ENCODE measurements around the gene GALNT12.

The GALNT12 gene

DNA sequence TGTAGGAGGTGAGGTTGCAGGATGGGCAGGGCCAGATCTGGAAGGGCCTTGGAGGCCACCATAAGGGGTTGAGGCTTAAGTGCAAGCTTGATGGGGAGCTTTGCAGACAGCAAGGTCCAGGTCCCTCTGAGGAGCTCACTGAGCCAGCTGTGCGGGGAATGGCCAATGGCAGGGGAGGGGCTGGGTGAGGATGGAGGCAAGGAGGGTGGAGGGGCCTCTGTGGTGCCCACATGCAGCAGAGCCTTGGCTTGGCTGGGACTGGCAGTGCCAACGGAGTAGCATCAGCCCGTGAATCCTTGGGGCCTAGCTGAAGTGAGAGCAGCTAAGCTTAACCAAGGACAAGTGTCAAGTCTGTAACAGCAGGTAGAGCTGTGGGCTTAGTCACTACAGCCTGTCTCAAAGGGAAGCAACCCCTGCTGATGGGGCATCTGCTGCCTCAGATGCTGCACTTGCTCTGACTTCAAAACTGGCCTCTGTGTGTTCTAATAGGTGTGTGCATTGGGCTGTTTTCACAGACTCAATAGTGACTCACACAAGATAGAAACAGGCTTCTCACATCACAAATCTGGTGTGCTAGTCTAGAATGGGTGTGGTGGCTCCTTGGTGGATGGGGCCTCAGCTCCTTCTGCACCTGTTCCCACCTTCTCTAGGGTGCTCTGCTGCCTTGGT is 16.3 kb downstream of the GALNT12 start:
- Histone ChIP-seq H3K4me1 (ENCODE audit: insufficient read depth, low read length) (no peaks in the 10 kb centered on the region), H3K9ac (ENCODE audit: low read depth, low read length) (no peak overlapping the region), H3K9me3 (ENCODE audit: control insufficient read depth, insufficient read depth, low read length) (no peaks in the 10 kb centered on the region), H3K36me3 (ENCODE audit: insufficient read depth, low read length) (no peaks in the 10 kb centered on the region)

DNA sequence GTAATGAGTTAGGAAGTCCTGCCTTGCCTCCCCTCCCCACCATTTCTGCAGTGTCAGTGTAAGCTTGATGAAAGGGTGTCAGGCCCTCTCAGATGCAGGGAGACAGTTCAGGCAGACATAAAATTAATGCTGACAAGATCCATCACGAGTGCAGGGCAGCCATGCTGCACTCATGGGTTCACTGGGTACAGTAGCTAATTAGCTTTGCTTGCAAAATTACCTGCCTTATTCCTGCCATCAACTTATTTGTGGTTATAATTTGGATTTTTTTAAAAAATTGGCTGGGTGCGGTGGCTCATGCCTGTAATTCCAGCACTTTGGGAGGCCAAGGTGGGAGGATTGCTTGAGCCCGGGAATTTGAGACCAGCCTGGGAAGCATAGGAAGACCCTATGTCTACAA is 17.9 kb downstream of the GALNT12 start:
- H3K9me3 ChIP-seq (ENCODE audit: control insufficient read depth, insufficient read depth, low read length): no peaks in the 10 kb centered on the region
- H3K9ac ChIP-seq (ENCODE audit: low read depth, low read length): no peak overlapping the region
- H3K4me1 ChIP-seq (ENCODE audit: insufficient read depth, low read length): no peaks in the 10 kb centered on the region
- H3K36me3 ChIP-seq (ENCODE audit: insufficient read depth, low read length): no peaks in the 10 kb centered on the region

- H3K36me3 ChIP-seq (ENCODE audit: insufficient read depth, low read length): no peaks in the 10 kb centered on the region
- H3K9ac ChIP-seq (ENCODE audit: low read depth, low read length): no peak overlapping the region
- H3K4me1 ChIP-seq (ENCODE audit: insufficient read depth, low read length): no peaks in the 10 kb centered on the region
- H3K9me3 ChIP-seq (ENCODE audit: control insufficient read depth, insufficient read depth, low read length): no peaks in the 10 kb centered on the region
Measured at GRCh38 chr9:98826716-98827115, 19.2 kb downstream of the GALNT12 start.

DNA sequence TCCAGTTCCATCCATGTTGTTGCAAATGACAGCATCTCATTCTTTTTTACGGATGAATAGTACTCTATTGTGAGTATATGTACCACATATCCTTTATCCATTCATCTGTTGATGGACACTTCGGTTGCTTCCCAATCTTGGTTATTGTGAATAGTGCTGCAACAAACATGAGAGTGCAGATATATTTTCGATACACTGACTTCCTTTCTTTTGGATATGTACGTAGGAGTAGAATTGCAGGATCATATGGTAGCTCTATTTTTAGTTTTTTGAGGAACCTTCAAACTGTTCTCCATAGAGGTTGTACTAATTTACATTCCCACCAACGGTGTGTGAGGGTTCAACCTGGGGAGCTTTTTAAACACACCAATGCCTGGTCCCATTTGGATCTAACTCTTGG is 22.3 kb downstream of the GALNT12 start:
- H3K9ac ChIP-seq (ENCODE audit: low read depth, low read length): no peak overlapping the region
- no peaks in the 10 kb centered on the region for H3K4me1 ChIP-seq (ENCODE audit: insufficient read depth, low read length)
- no peaks in the 10 kb centered on the region for H3K36me3 ChIP-seq (ENCODE audit: insufficient read depth, low read length)
- no peaks in the 10 kb centered on the region for H3K9me3 ChIP-seq (ENCODE audit: control insufficient read depth, insufficient read depth, low read length)

- Histone ChIP-seq H3K9me3 (ENCODE audit: control insufficient read depth, insufficient read depth, low read length) (no peaks in the 10 kb centered on the region), H3K4me1 (ENCODE audit: insufficient read depth, low read length) (no peaks in the 10 kb centered on the region), H3K36me3 (ENCODE audit: insufficient read depth, low read length) (no peaks in the 10 kb centered on the region), H3K9ac (ENCODE audit: low read depth, low read length) (no peak overlapping the region)
Measured at GRCh38 chr9:98830554-98830953, 23.1 kb downstream of the GALNT12 start.

DNA sequence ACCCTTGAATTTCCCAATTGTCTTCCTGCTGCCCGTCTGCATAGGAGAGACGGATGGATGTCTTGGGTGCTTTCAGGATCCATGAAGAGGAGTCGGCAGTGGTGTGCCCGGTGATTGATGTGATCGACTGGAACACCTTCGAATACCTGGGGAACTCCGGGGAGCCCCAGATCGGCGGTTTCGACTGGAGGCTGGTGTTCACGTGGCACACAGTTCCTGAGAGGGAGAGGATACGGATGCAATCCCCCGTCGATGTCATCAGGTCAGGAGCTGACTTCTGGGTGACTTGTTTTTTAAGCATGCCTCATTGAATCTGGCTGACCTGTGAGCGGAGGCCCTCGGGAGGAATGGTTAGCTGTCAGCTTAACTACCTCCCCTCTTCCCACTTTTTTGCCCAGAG is 24.2 kb downstream of the GALNT12 start:
- H3K36me3 ChIP-seq (ENCODE audit: insufficient read depth, low read length): no peaks in the 10 kb centered on the region
- no peak overlapping the region for H3K9ac ChIP-seq (ENCODE audit: low read depth, low read length)
- H3K4me1 ChIP-seq (ENCODE audit: insufficient read depth, low read length): no peaks in the 10 kb centered on the region
- no peaks in the 10 kb centered on the region for H3K9me3 ChIP-seq (ENCODE audit: control insufficient read depth, insufficient read depth, low read length)

- H3K9ac ChIP-seq (ENCODE audit: low read depth, low read length): no peak overlapping the region
- no peaks in the 10 kb centered on the region for H3K36me3 ChIP-seq (ENCODE audit: insufficient read depth, low read length)
- H3K4me1 ChIP-seq (ENCODE audit: insufficient read depth, low read length): no peaks in the 10 kb centered on the region
- no peaks in the 10 kb centered on the region for H3K9me3 ChIP-seq (ENCODE audit: control insufficient read depth, insufficient read depth, low read length)
Measured at GRCh38 chr9:98832768-98833089, 25.3 kb downstream of the GALNT12 start.

GRCh38 chr9:98833090-98833956 is 25.9 kb downstream of the GALNT12 start:
- Histone ChIP-seq H3K9ac (ENCODE audit: low read depth, low read length) (no peak overlapping the region), H3K9me3 (ENCODE audit: control insufficient read depth, insufficient read depth, low read length) (no peaks in the 10 kb centered on the region), H3K36me3 (ENCODE audit: insufficient read depth, low read length) (no peaks in the 10 kb centered on the region), H3K4me1 (ENCODE audit: insufficient read depth, low read length) (no peaks in the 10 kb centered on the region)

DNA sequence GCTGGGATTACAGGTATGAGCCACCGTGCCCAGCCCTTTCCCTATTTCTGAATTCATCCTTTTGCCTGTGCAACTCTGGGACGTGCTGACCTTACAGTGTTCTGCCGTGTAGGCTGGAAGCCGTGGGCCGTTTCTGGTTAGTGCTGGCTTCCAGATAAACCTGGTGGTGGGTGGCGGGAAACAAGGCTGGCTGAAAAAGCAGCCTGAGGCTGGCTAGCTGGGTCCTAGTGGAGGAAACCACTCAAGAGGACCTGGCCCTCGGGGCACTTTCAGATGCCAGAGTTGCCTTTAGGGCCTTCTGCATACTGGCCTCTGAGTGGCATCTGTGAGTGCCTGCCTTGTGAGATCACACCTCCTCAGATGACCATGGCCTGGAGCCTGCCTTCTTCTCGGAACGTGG is 26.9 kb downstream of the GALNT12 start:
- Histone ChIP-seq H3K36me3 (ENCODE audit: insufficient read depth, low read length) (no peaks in the 10 kb centered on the region), H3K4me1 (ENCODE audit: insufficient read depth, low read length) (no peaks in the 10 kb centered on the region), H3K9ac (ENCODE audit: low read depth, low read length) (no peak overlapping the region), H3K9me3 (ENCODE audit: control insufficient read depth, insufficient read depth, low read length) (no peaks in the 10 kb centered on the region)

- no peaks in the 10 kb centered on the region for H3K9me3 ChIP-seq (ENCODE audit: control insufficient read depth, insufficient read depth, low read length)
- peaks cover 3% of the 10 kb centered on the region; the same call in 1 of the 2 replicates for H3K4me1 ChIP-seq (ENCODE audit: insufficient read depth, low read length)
- no peaks in the 10 kb centered on the region for H3K36me3 ChIP-seq (ENCODE audit: insufficient read depth, low read length)
- H3K9ac ChIP-seq (ENCODE audit: low read depth, low read length): no peak overlapping the region
Measured at GRCh38 chr9:98836206-98836605, 28.7 kb downstream of the GALNT12 start.

DNA sequence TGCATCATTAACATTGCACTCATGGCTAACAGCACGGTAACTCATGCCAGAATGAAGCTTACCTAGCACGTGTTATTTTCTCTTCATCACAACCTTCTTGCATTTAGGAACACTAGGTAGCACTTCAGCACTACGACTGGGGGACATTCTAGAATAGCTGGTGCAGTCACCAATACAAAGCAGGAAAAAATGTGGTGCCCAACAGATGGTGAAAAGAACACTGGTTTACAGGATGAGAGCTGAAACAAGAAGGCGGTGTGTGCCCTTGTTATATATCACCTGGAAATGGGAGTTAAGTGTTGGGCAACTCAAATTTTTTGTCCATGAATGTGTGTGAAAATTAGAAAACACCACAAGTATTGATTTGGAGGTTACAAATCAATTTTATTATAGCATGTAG is 30.0 kb downstream of the GALNT12 start:
- H3K36me3 ChIP-seq (ENCODE audit: insufficient read depth, low read length): no peaks in the 10 kb centered on the region
- peaks cover 3% of the 10 kb centered on the region; the same call in 1 of the 2 replicates for H3K4me1 ChIP-seq (ENCODE audit: insufficient read depth, low read length)
- no peak overlapping the region for H3K9ac ChIP-seq (ENCODE audit: low read depth, low read length)
- H3K9me3 ChIP-seq (ENCODE audit: control insufficient read depth, insufficient read depth, low read length): no peaks in the 10 kb centered on the region

DNA sequence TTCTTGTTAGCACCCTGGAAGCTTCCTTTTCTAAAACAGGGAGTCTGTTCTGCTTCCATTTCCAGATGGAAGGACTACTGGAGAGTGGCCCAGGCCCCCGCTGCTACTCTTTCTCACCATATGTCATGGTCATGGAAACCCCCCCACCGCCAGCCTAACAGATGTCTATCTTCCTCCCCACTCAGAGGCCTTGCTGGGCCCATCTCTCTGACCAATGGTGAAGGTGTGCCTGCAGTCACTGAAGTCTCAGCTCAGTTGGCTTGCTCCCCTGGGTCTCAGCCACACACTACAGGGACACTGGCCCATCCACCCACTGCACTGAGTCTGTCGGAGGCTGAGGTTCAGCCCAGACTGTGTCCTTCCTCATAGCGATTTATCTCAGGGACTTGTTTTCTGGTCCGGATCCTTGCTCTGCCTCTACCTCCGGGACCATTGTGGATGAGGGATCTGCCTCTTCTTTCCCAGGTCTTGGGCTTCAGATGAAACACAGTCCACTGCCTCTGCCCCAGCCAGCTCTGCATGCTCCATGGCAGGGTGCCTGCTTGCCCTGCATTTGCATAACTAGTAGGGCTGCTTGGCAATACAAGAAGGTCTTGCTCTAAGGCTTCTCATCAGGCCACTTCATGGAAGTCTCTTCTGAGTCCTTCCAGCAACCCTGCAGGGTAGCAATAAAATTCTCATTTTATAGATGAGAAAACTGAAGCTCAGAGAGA is 30.8 kb downstream of the GALNT12 start:
- Histone ChIP-seq H3K36me3 (ENCODE audit: insufficient read depth, low read length) (no peaks in the 10 kb centered on the region), H3K9me3 (ENCODE audit: control insufficient read depth, insufficient read depth, low read length) (no peaks in the 10 kb centered on the region), H3K4me1 (ENCODE audit: insufficient read depth, low read length) (peaks cover 3% of the 10 kb centered on the region; the same call in 1 of the 2 replicates), H3K9ac (ENCODE audit: low read depth, low read length) (no peak overlapping the region)

- H3K9ac ChIP-seq (ENCODE audit: low read depth, low read length): no peak overlapping the region
- no peaks in the 10 kb centered on the region for H3K36me3 ChIP-seq (ENCODE audit: insufficient read depth, low read length)
- no peaks in the 10 kb centered on the region for H3K9me3 ChIP-seq (ENCODE audit: control insufficient read depth, insufficient read depth, low read length)
- peaks cover 3% of the 10 kb centered on the region; the same call in 1 of the 2 replicates for H3K4me1 ChIP-seq (ENCODE audit: insufficient read depth, low read length)
Measured at GRCh38 chr9:98838868-98839565, 31.5 kb downstream of the GALNT12 start.

- peaks cover 3% of the 10 kb centered on the region; the same call in 1 of the 2 replicates for H3K4me1 ChIP-seq (ENCODE audit: insufficient read depth, low read length)
- no peaks in the 10 kb centered on the region for H3K9me3 ChIP-seq (ENCODE audit: control insufficient read depth, insufficient read depth, low read length)
- H3K36me3 ChIP-seq (ENCODE audit: insufficient read depth, low read length): no peaks in the 10 kb centered on the region
- no peak overlapping the region for H3K9ac ChIP-seq (ENCODE audit: low read depth, low read length)
Measured at GRCh38 chr9:98839724-98840123, 32.3 kb downstream of the GALNT12 start.
